GM18519 (cell line): ENCODE data around the gene NUP160.
A peak's percentile ranks its signal among the peaks of the same experiment; 100 is the strongest.
"Not testable (repeated sequence)": the region's sequence is repeated elsewhere in the genome, so short reads cannot be mapped to it uniquely, and the experiment has no call there.

Experiments
- ATAC-seq: cut with Tn5 transposase; IDR thresholded peaks from one replicate; pipeline ENCODE4 v1.9.1; 2021; ENCODE audit warnings: mild to moderate bottlenecking, moderate library complexity; ENCODE audit not compliant: unreplicated experiment, low FRiP score

The NUP160 gene, protein sequence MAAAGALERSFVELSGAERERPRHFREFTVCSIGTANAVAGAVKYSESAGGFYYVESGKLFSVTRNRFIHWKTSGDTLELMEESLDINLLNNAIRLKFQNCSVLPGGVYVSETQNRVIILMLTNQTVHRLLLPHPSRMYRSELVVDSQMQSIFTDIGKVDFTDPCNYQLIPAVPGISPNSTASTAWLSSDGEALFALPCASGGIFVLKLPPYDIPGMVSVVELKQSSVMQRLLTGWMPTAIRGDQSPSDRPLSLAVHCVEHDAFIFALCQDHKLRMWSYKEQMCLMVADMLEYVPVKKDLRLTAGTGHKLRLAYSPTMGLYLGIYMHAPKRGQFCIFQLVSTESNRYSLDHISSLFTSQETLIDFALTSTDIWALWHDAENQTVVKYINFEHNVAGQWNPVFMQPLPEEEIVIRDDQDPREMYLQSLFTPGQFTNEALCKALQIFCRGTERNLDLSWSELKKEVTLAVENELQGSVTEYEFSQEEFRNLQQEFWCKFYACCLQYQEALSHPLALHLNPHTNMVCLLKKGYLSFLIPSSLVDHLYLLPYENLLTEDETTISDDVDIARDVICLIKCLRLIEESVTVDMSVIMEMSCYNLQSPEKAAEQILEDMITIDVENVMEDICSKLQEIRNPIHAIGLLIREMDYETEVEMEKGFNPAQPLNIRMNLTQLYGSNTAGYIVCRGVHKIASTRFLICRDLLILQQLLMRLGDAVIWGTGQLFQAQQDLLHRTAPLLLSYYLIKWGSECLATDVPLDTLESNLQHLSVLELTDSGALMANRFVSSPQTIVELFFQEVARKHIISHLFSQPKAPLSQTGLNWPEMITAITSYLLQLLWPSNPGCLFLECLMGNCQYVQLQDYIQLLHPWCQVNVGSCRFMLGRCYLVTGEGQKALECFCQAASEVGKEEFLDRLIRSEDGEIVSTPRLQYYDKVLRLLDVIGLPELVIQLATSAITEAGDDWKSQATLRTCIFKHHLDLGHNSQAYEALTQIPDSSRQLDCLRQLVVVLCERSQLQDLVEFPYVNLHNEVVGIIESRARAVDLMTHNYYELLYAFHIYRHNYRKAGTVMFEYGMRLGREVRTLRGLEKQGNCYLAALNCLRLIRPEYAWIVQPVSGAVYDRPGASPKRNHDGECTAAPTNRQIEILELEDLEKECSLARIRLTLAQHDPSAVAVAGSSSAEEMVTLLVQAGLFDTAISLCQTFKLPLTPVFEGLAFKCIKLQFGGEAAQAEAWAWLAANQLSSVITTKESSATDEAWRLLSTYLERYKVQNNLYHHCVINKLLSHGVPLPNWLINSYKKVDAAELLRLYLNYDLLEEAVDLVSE (N-terminal part only)

GRCh38 chr11:47847892-47848699 lies at the start of gene NUP160:
Gene NUP160 (minus strand): TSS chr11:47848350. CDS start chr11:47848318, 32 bp downstream.
- peak; percentile 43 for ATAC-seq

DNA sequence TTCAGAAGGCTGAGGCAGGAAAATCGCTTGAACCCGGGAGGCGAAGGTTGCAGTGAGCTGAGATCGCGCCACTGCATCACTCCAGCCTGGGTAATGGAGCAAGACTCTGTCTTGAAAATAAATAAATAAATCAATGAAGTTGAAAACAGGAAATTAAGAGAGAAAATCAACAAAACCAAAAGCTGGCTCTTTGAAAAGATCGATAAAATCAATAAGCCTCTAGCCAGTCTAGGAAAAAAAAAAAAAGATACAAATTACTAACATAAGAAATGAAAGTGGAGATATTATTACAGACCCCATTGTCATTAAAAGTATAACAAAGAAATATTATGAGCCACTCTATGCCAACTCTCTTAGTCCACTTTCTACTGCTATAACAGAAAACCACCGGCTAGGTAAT lies 48.0 kb upstream of the NUP160 start:
- ATAC-seq: no peak

DNA sequence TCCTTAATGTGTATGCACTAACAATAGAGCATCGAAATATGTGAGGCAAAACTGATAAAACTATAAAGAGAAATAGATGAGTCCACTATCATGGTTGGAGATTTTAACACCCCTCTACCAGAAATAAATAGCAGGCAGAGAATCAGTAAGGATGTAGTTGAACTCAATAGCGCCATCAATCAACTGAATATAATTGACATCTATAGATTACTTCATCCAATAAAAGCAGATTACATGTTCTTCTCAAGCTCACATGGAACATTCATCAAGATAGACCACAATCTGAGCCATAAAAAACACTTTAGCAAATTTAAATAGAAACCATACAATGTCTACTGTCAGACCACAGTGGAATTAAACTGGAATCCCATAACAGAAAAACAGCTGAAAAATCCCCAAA lies 46.9 kb upstream of the NUP160 start:
- ATAC-seq: no peak

GRCh38 chr11:47892546-47893276 lies 44.6 kb upstream of the NUP160 start:
- ATAC-seq: not testable (repeated sequence)

DNA sequence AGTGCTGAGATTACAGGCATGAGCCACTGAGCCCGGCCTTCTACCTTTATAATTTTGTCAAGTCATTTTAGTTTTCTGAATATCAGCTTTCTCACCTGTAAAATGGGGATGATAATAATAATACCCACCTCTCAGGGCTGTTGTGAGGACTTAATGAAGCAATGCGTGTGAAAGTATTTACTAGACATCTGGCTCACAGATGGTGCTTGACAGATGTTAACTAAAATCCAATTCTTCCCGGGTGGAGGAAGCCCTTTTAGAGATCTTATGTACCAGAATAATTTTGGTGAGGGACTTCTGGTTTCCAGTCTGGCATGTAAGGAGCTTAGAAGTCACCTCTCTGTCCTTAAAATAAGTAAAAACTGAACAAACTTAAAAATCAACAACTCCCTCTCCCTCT lies 43.7 kb upstream of the NUP160 start:
- no peak for ATAC-seq

GRCh38 chr11:47889714-47890441 lies 41.7 kb upstream of the NUP160 start:
- ATAC-seq: no peak

GRCh38 chr11:47887910-47888569 lies 39.9 kb upstream of the NUP160 start:
- no peak for ATAC-seq

DNA sequence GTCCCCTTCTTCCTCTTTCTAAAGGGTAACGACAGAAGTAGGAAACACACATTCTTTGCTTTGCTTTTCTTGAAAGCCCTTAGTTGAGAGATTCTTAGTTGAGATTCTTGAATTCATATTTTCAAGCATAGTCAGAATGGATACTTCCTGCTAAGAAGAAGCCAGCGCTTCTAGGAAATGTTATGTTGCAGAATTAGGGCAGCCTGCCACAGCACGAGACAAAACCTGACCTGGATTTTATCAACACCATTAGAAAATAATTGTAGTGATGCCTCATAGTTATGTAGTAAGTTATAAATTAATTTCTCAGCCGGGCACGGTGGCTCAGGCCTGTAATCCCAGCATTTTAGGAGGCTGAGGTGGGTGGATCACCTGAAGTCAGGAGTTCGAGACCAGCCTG lies 37.9 kb upstream of the NUP160 start:
- ATAC-seq: no peak

DNA sequence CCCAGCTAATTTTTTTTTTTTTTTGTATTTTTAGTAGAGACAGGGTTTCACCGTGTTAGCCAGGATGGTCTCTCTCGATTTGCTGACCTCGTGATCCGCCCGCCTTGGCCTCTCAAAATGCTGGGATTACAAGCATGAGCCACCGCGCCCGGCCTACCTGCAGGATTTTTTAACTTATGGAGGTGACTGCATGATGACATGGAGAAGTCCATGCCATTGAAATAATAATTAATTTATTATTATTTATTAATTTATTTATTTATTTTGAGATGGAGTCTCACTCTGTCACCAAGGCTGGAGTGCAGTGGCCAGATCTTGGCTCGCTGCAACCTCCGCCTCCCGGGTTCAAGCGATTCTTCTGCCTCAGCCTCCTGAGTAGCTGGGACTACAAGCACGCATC lies 34.3 kb upstream of the NUP160 start:
- not testable (repeated sequence) for ATAC-seq

GRCh38 chr11:47881145-47881544 lies 33.0 kb upstream of the NUP160 start:
- ATAC-seq: no peak

DNA sequence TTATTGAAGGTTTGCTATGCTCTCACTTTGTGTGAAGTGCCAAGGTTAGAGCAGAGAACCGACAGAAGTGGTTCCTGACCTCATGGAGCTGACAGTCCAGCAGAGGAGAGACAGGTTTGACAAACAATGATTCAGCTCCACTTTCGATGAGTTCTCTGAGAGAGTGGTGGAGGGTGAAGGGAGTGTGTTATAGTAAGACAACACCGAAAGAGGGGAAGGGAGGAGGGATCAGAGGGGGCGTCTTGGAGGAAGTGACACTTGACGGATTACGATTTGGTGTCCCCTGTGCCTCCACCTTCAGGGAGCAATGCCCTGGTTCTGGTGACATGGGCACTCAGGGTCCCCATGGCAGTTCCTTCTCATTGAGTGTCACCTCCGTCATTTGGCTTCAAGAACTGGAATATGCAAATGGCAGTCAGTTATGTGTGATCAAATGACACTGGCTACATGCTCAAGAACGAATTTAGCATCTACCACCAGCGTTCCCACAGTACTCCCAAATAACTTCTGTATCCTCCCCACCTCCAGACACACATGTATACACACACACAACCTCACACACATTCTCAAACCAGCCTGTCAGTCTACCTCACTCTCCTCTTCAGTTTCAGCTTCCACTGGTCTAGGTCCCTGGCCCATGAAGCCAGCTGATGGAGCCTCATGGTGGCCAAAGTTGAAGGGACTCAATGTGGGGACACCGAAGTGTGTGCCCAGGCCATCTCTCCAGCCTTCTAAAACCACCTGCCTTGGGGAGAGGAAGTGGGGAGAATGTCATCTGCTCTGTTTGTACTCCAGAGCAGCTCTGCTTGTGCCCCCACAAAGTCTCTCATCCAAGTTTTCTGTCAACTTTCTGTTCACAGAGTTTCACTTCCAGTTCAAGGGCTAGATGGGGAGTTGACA lies 31.4 kb upstream of the NUP160 start:
- peak; percentile 64 for ATAC-seq

DNA sequence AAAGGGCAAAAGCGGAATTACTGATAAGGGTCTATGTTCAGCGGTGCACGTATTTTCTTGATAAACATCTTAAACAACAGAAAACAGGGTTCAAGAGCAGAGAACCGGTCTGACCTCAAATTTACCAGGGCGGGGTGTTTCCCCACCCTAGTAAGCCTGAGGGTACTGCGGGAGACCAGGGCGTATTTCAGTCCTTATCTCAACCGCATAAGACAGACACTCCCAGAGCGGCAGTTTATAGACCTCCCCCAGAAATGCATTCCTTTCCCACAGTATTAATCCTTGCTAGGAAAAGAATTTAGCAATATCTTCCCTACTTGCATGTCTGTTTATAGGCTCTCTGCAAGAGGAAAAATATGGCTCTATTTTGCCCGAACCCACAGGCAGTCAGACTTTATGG lies 27.7 kb upstream of the NUP160 start:
- ATAC-seq: not testable (repeated sequence)

DNA sequence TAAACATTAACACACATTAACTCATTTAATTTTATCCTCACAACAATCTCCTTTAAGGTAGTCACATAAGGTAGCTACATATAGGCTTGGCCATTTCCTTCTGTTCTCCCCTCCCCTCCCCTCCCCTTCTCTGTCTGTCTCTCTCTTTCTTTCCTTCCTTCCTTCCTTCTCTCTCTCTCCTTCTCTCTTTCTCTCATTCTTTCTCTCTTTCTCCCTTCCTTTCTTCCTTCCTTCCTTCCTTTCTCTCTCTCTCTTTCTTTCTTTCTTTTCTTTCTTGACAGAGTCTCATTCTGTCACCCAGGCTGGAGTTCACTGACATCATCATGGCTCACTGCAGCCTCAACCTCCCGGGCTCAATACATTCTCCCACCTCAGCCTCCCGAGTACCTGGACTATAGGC lies 22.3 kb upstream of the NUP160 start:
- no peak for ATAC-seq

DNA sequence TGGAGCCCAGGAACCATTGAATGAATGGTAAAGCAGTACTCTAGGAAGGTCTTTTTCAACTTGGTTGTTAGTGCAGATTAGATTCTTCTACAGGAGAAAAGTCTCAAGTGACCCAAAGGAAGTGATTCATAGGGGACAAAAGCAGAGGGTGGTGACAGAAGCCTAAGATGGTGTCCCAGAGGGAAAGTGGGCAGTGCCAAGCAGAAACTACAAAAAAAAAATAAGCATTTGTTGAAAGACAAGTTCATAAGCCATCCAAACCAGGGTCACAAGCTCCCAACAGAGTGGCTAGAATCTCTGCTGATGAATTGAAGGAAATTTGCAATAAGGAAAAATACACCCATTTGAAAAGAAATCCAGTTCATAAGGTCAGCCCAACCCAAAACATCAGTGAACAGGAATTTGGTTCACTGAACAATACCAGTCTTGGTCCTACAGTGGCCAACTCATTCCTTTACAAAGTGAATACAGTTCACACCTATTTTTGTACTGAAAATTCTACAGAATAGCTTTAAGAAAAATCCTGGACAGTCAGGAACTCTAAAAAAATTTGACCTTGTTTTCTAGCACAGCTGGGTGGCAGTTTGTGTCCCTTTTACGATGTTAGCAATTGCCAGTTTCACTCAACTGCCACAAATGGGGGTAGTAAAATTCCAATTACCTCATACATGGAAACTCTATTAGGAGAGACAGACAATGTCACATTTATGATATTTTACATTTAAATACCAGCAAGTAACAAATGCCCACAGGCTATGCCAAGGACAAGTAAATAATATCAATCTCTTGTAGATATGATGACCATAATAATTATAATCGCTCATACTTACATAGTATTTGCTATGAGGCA lies 21.6 kb upstream of the NUP160 start:
- ATAC-seq: no peak

GRCh38 chr11:47867823-47868222 lies 19.7 kb upstream of the NUP160 start:
- no peak for ATAC-seq

GRCh38 chr11:47866892-47867291 lies 18.7 kb upstream of the NUP160 start:
- not testable (repeated sequence) for ATAC-seq
